HG03045 (cell line): Measurements from ENCODE around the gene MTHFD1L.

ENCODE experiments used
- ATAC-seq: cut with Tn5 transposase; IDR thresholded peaks from one replicate; pipeline ENCODE4 v1.9.1; 2021; ENCODE audit warnings: mild to moderate bottlenecking, moderate library complexity; ENCODE audit not compliant: unreplicated experiment

MTHFD1L gene

DNA sequence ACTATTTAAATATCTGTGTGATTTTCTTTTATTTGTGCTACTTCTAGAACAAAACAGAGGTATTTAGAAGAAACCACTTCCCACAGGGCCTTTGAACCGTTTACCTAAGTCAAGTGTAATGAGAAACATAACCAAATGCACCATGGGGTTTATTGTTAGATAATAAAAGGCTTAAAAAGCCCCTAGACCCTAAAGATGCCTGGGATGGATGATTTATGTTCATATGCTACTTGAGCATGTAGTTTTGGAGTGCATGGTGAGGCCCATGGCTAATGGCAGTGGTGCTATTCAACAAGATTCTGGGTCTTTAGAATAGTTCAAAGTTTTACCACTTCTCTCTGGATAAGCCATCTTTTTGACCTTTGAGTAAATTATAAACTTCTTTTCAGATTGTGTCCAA is 65.9 kb downstream of the MTHFD1L start:
- ATAC-seq = no peak

DNA sequence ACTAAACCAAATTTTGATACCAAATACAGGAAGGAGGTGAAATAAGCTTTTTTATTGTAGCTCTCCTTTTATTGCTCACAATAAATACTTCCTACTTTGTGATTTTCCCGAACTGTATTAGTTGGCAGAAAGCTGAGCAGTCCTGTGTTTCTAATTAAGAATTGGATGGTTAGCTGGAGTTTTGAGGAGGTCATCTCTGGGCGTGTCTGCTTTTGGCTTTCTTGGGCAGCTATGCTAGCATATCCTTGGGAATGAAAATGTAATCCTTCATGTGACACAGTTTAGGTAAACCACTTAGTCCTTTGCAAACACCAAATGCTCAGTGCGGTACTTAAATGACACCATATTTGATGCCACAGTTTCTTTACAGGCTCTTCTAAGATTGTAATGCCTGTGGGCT is 67.5 kb downstream of the MTHFD1L start:
- ATAC-seq = no peak

- ATAC-seq = no peak
Observed at GRCh38 chr6:150934380-150934779, 68.9 kb downstream of the MTHFD1L start.

- ATAC-seq = no peak
Observed at GRCh38 chr6:150936021-150936555, 70.6 kb downstream of the MTHFD1L start.

GRCh38 chr6:150937132-150937906 is 71.8 kb downstream of the MTHFD1L start:
- ATAC-seq = no peak

DNA sequence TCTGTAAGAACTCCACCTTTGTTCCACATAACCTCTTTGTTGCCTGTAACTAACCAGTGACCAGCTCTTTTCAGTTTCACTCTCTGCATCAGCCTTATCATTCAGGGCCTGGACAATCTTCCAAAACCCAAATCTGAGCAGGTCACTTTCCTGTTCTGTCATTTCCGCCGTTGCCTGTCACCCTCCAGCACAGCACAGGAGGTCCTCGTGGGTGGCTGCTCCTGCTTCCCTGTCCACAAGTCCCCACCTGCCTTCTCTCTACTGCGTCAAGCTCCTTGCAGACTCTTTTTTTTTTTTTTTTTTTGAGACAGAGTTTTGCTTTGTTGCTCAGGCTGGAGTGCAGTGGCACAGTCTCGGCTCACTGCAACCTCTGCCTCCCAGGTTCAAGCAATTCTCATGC is 73.9 kb downstream of the MTHFD1L start:
- no peak for ATAC-seq

- no peak for ATAC-seq
Observed at GRCh38 chr6:150940941-150941340, 75.4 kb downstream of the MTHFD1L start.

GRCh38 chr6:150949526-150949925 is 84.0 kb downstream of the MTHFD1L start:
- no peak for ATAC-seq

DNA sequence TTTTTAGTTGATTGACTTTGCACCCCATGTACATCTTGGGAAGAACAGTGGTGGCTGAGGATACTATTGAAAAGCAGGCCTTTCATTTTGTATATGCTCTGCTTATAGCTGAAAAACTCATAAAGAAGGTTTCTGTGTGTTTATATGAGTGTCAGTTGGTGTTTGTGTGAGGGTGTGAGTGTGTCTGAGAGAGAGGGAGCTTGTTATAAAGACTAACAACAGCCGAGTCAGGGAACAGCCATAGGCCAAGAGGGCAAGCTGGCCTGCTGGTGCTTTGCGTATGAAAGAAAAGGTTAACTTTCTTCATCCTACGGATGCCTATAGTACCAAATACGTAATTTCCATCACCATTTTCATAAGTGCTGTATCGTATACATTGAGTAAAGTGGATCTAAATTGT is 88.3 kb downstream of the MTHFD1L start:
- ATAC-seq = no peak

DNA sequence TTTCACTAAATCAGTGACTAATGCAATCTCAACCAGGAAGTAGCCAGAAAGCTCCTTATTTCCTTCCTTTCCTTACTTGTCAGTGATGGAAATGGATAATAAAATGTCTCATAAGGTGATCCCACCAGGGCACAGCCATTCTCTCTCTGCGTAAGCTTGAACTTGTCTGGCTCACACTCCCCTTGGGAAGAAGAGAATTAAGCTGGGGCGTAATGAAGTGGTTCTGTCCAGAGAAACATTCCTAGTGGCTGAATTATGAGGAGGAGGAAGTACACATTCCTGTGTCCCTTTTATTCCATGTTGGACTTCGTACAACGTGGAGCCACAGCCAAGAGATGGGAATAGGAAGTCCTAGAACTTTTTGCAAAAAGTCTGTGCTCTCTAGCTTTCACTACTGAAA is 93.7 kb downstream of the MTHFD1L start:
- no peak for ATAC-seq

- no peak for ATAC-seq
Observed at GRCh38 chr6:150962436-150962835, 96.9 kb downstream of the MTHFD1L start.

DNA sequence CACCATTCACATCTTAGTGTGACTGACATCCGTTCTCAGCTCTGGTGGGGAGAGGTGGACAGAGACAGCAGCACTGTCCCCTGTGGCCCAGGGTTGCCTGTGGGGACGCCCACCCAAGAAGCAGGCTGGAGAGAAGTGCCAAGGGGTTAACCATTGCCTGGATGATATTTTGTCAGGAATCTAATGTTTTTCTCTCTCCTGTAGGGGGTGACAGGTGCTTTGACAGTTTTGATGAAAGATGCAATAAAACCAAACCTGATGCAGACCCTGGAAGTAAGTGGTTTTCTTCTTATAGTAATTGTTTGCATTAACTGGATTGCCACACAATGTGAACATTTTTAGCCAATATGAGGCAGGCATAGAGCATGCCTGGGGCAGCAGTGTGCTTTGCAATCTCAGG is 99.3 kb downstream of the MTHFD1L start:
- no peak for ATAC-seq

DNA sequence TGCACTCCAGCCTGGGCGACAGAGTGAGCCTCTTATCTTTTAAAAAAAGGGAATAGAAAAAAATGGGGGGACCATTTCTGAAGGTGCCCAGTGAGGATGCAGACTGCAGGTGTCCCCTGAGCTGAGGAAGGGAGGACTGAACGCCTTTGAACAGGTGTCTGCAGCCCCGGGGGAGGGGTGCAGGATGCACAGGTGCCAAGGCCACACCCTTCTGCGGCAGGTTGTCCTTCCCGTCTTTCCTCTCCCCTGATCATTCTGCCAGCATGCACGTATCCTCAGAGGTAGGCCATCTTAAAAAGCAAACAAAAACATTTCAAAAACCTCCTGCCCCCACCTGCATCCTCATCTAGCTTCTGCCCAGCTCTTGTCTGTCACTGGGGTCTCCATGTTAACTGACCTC is 101.3 kb downstream of the MTHFD1L start:
- no peak for ATAC-seq

DNA sequence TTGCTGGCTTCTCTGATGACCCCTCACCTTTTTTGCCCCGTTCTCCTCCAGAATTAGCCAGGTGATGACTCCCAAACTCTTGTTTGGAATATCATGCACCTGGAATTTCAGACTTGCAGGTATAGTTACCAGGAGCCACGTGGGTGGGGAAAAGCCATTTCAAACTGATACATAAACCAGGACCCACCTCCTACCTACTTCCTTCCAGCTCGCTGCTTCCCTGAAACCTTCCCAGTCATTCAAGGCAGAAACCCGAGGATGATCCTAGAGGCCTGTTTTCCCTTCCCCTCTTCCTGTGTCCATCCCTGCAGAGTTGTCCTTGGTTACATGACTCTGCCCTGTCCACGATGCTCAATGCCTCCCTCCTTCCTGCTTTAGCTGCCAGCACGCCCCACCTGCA is 101.9 kb downstream of the MTHFD1L start:
- no peak for ATAC-seq

GRCh38 chr6:150967910-150968309 is 102.4 kb downstream of the MTHFD1L start:
- ATAC-seq = no peak

GRCh38 chr6:150969901-150970300 is 104.4 kb downstream of the MTHFD1L start:
- no peak for ATAC-seq

DNA sequence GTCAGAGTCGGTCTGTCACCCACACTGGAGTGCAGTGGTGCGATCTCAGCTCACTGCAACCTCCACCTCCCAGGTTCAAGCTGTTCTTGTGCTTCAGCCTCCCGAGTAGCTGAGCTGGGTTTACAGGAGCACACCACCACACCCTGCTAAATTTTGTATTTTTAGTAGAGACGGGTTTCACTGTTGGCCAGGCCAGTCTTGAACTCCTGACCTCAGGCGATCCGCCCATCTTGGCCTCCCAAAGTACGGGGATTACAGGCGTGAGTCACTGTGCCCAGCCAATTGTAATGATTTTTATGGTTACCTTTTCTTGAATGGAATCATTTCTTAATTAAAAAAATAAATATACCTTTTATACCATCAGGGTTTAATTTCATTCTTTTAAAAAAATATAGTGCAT is 105.7 kb downstream of the MTHFD1L start:
- no peak for ATAC-seq

GRCh38 chr6:150975136-150975535 is 109.6 kb downstream of the MTHFD1L start:
- no peak for ATAC-seq

DNA sequence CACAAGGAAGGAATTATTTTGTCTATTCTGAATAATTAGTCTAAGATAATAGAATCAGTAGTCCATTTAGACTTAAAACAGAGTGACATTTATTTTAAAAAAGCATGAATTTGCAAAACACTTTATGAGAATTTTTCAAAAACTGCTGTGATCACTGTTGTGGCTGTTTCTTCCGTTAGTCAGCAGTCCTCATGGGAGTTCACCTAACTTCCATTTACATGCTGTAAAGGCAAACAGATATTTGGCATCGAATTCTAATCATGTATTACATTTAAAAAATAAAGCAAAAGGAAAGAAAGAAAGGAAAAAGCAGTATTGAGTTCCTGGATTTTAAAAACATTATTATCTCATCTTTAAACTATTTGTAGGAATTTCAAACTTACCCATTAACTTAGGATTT is 111.8 kb downstream of the MTHFD1L start:
- no peak for ATAC-seq

- no peak for ATAC-seq
Observed at GRCh38 chr6:150978624-150979023, 113.1 kb downstream of the MTHFD1L start.

DNA sequence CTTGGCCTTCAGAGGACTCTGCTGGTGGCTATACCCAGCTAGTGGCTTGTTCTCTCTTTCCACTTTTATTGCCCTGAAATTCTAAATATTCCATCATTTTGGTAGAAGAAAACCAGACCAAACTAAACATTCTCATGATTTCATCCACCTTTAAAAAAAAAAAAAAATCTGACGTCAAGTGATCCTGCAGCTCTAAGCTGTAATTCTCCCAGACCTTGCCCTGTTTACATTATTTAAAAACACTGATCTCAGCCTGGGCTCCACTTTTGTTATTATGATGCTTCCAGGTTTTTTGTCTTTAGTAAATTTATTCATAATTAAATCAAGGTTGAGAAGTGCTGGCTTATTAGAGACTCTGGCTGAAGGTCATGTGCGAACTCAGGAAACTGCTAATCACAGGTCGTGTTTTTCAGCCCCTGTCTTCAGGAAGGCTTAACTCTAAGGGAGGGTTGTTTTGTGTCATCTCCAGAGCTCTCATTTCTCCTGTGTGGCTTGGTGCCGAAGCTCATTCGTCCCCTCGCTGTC is 114.4 kb downstream of the MTHFD1L start:
- no peak for ATAC-seq

GRCh38 chr6:150981095-150981494 is 115.6 kb downstream of the MTHFD1L start:
- peak; percentile 56 for ATAC-seq

DNA sequence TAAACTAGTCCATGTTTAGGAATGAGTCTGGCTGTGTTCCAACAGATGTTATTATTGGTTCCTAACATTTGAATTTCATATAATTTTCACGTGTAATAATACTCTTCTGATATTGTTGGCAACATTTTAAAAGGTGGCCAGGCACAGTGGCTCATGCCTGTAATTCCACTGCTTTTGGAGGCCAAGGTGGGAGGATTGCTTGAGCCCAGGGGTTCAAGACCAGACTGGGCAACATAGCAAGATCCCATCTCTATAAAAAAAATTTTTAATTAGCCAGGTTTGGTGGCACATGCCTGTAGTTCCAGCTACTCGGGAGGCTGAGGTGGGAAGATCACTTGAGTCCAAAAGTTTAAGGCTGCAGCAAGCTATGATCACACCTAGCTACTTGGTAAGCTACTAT is 116.2 kb downstream of the MTHFD1L start:
- no peak for ATAC-seq
